ENCODE results near the gene SLC9A3. TPM values are rescaled to one million over a fixed set of nuclear protein-coding genes. Genes with fewer than 3 reads are reported as not detected.
A peak's percentile ranks its signal among the peaks of the same experiment; 100 is the strongest.

SLC9A3 gene
- total RNA-seq, 6 donors from 2014 or later = 1.0 to 4.1 (median 1.9) TPM

DNA sequence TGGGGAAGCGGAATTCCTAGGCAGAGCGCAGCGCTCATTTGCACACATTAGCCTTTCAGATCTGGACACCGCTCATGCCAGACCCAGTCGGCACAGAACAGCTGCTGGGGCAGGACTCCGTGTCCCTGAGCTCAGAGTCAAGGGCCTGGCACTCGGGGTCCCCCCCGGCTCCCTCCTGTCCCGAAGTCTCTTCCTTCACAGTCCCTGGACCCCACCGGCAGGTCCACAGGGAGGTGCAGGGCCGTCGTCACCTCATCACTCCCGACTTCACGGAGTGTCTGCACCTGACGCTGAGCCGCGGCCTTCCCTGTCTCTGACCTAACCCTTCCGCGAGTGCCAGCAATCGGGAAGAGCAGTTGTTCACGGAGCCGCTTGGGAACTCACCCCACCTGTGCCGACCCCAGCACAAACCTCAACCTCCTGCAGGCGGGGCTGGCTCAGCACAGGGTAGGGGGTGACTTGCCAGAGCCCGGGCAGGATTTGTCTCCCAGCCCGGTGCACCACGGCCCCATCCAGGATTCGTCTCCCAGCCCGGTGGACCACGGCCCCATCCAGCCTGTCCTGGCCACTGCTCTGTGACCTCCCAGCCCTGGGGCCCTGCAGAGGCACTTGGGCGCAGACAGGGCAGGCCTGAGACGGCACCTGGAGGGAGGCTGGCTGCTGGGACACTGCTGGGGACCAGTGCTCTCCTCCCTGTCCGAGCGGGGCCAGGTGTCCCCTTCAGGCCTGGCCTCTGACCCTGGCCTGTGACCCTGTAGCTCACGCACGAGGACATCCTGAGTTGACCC is 9.9 kb upstream of the SLC9A3 start:
- TF ChIP-seq POLR2AphosphoS5 (IDR thresholded peaks at IDR 0.05) (no peak), POLR2A (IDR thresholded peaks at IDR 0.05) (no peak), EP300 (IDR thresholded peaks at IDR 0.05) (no peak)
- TF ChIP-seq, protein P1, sequence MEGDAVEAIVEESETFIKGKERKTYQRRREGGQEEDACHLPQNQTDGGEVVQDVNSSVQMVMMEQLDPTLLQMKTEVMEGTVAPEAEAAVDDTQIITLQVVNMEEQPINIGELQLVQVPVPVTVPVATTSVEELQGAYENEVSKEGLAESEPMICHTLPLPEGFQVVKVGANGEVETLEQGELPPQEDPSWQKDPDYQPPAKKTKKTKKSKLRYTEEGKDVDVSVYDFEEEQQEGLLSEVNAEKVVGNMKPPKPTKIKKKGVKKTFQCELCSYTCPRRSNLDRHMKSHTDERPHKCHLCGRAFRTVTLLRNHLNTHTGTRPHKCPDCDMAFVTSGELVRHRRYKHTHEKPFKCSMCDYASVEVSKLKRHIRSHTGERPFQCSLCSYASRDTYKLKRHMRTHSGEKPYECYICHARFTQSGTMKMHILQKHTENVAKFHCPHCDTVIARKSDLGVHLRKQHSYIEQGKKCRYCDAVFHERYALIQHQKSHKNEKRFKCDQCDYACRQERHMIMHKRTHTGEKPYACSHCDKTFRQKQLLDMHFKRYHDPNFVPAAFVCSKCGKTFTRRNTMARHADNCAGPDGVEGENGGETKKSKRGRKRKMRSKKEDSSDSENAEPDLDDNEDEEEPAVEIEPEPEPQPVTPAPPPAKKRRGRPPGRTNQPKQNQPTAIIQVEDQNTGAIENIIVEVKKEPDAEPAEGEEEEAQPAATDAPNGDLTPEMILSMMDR (IDR thresholded peaks at IDR 0.05) = no peak
- H3K27ac ChIP-seq = no peak overlapping the region
- no peaks in the 10 kb centered on the region for H3K9me3 ChIP-seq
- ATAC-seq (ENCODE audit: low FRiP score in 2 of 2) = peak in 1 of 2 donors; percentile 28
- H3K4me3 ChIP-seq = no peak overlapping the region
- H3K36me3 ChIP-seq = no peaks in the 10 kb centered on the region
- H3K27me3 ChIP-seq = peaks cover 0 to 19% (median 7%) of the 10 kb centered on the region in 4 donors
- 80 to 88% methylated on average over 12 to 35 of the region's 36 CpGs for WGBS, 2 donors
- peaks cover 0 to 1% (median 0%) of the 10 kb centered on the region in 4 donors for H3K4me1 ChIP-seq
- DNase-seq = peak in 1 of 2 donors; percentile 72

DNA sequence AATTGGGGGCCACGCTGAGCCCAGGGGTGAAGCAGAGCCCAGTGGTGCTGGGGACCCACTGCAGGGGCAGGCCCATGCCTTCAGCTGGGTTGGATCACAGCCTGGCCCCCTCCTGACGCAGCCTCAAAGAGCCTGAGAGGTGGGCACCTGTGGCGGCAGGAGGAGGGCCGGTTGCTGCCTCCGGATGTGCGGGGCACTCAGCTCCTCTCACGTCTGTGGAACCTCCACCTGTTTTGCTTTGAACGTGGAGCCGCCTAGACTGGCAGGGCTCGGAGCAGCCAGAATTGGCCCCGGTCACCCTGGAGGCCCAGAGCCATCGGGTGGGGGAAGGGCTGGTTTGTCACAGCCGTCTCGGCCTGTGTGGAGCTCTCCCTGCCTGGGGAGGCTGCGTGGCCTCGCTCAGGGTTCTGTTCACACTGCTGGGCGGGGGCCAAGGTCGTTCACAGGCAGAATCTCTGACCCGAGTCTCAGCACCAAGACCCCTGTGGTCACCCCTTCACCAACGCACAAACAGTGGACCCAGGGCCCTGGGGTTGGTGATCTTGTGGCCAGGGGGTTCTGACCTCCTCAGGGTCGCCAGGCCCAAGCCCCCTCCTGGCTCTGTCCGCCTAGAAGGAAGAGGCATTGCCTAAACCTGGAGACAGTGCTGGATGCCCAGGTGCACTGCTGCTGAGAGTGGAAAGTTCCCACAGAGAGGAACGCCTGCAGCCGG is 9.2 kb upstream of the SLC9A3 start:
- Histone ChIP-seq H3K27me3 (peaks cover 0 to 24% (median 7%) of the 10 kb centered on the region in 4 donors), H3K4me1 (peaks cover 0 to 4% (median 1%) of the 10 kb centered on the region in 4 donors), H3K36me3 (no peaks in the 10 kb centered on the region), H3K4me3 (no peak overlapping the region), H3K27ac (no peak overlapping the region), H3K9me3 (no peaks in the 10 kb centered on the region)
- no peak for TF ChIP-seq POLR2A (IDR thresholded peaks at IDR 0.05)
- no peak for TF ChIP-seq POLR2AphosphoS5 (IDR thresholded peaks at IDR 0.05)
- TF ChIP-seq, protein P1 (IDR thresholded peaks at IDR 0.05) = no peak
- no peak for TF ChIP-seq EP300 (IDR thresholded peaks at IDR 0.05)
- DNase-seq (peak in 1 of 2 donors; percentile 59), ATAC-seq (ENCODE audit: low FRiP score in 2 of 2) (no peak)
- WGBS, 2 donors = 55 to 58% methylated on average over 7 to 16 of the region's 24 CpGs

DNA sequence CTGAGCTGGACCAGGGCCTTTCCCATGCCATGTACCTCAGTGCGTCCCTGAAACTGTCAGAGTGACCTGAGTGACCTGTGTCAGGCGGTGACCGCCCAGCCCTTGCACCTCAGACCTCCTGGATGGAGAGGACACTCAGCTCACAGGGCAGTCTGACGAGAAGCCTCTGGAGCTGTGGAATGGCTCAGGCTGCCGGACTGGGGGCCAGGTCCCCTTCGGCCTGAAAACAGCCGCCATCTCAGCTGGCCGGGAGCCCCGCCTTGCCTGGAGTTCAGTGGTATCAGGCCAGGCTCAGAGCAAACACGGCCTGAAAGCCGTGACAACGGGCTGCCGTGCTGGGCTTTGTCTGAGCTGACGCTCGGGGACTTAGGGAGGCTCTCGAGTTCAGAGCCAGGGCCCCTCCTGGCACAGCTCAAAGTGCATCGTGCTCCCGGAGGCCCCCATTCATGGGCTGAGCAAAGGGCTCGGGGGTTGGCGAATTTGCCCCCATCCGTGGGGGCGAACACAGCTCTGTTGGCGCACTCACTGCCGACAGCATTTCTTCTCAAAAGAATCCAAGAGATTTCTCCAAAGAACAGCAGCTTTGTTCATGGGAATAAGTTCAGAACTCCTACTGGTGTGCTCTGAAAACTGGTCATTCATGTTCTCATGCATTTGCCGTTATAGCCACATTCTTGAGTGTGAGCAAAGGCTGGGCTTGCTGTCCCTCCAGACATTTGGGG is 8.4 kb upstream of the SLC9A3 start:
- peak in 1 of 2 donors; percentile 64 for DNase-seq
- Histone ChIP-seq H3K9me3 (no peaks in the 10 kb centered on the region), H3K36me3 (no peaks in the 10 kb centered on the region), H3K27me3 (peaks cover 0 to 32% (median 11%) of the 10 kb centered on the region in 4 donors), H3K27ac (no peak overlapping the region), H3K4me1 (peaks cover 0 to 10% (median 1%) of the 10 kb centered on the region in 4 donors), H3K4me3 (no peak overlapping the region)
- WGBS, 2 donors = 70 to 71% methylated on average over 3 to 24 of the region's 25 CpGs
- no peak for TF ChIP-seq EP300 (IDR thresholded peaks at IDR 0.05)
- TF ChIP-seq, protein P1 (IDR thresholded peaks at IDR 0.05) = no peak
- TF ChIP-seq POLR2AphosphoS5 (IDR thresholded peaks at IDR 0.05) = no peak
- no peak for TF ChIP-seq POLR2A (IDR thresholded peaks at IDR 0.05)
- ATAC-seq (ENCODE audit: low FRiP score in 2 of 2) = no peak

DNA sequence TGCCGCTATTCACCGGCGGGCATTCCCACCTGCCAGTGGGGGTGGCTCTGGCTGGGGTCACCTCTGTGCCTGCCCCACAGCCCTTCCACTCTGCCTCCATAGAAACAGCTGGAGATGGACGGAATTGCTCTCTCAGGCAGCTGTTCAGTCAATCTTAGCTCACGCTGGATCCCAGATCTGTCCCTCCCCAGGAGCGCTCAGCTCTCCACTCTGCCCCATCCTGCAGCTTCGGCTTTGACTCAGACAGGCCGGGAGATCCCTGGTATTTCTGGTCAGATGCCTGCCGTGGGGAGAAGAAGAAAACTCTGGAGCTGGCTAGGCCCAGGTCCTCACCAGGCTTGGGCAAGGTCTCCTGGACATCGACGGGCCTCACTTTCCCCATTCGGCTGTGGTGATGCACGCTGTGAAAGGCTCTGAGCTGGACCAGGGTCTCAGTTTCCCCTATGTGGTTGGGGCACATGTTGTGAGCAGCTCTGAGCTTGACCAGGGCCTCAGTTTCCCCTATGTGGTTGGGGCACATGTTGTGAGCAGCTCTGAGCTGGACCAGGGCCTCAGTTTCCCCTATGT is 7.6 kb upstream of the SLC9A3 start:
- WGBS, 2 donors = 88 to 91% methylated on average over 4 to 13 of the region's 13 CpGs
- H3K27ac ChIP-seq = no peak overlapping the region
- ATAC-seq (ENCODE audit: low FRiP score in 2 of 2) = no peak
- peaks cover 0 to 38% (median 13%) of the 10 kb centered on the region in 4 donors for H3K27me3 ChIP-seq
- H3K4me3 ChIP-seq = no peak overlapping the region
- TF ChIP-seq POLR2A (IDR thresholded peaks at IDR 0.05) (no peak), POLR2AphosphoS5 (IDR thresholded peaks at IDR 0.05) (no peak), EP300 (IDR thresholded peaks at IDR 0.05) (no peak)
- TF ChIP-seq, protein P1 (IDR thresholded peaks at IDR 0.05) = no peak
- H3K4me1 ChIP-seq = peaks cover 0 to 10% (median 1%) of the 10 kb centered on the region in 4 donors
- H3K9me3 ChIP-seq = no peaks in the 10 kb centered on the region
- no peaks in the 10 kb centered on the region for H3K36me3 ChIP-seq
- DNase-seq = no peak
